Upper lobe of left lung (tissue), 6 donors: ENCODE measurements around the gene BABAM2. TPM values are rescaled to one million over a fixed set of nuclear protein-coding genes. Genes with fewer than 3 reads are reported as not detected.

Experiments
- ATAC-seq, 2 donors: fragments of 200-7000 bp; cut with Tn5 transposase; one replicate each; pipeline ENCODE4 v1.9.1; 2022; ENCODE audit warnings: mild to moderate bottlenecking in 2 of 2, moderate library complexity in 2 of 2; ENCODE audit not compliant: low FRiP score in 2 of 2
- DNase-seq, 2 donors: peaks; one replicate each; pipeline ENCODE4 v3.0.0-alpha.2; 2019 to 2020
- H3K27ac ChIP-seq, 4 donors: fragments of 200-600 bp; sonication (generic); one replicate each; pipeline ENCODE4 v1.5.1; 2016 to 2019
- H3K27me3 ChIP-seq, 4 donors: fragments of 200-600 bp; sonication (generic); one replicate each; pipeline ENCODE4 v1.5.1; 2017 to 2019
- H3K36me3 ChIP-seq, 4 donors: fragments of 200-600 bp; sonication (generic); one replicate each; pipeline ENCODE4 v1.5.1; 2016 to 2019
- H3K4me1 ChIP-seq, 4 donors: fragments of 200-600 bp; sonication (generic); one replicate each; pipeline ENCODE4 v1.5.1; 2018 to 2019
- H3K4me3 ChIP-seq, 4 donors: fragments of 200-600 bp; sonication (generic); one replicate each; pipeline ENCODE4 v1.5.1; 2017 to 2019; ENCODE audit warnings: mild to moderate bottlenecking in 2 of 4, moderate library complexity in 1 of 4
- H3K9me3 ChIP-seq, 4 donors: fragments of 200-600 bp; sonication (generic); one replicate each; pipeline ENCODE4 v1.5.1; 2018 to 2019
- CTCF ChIP-seq, 6 experiments: fragments of 450-650 bp in 4 of 6; fragments of 200-600 bp in 2 of 6; sonication (generic) in 2 of 6; IDR thresholded peaks; one replicate each; pipeline ENCODE4 v1.5.1; 2016 to 2019; ENCODE audit warnings: antibody characterized with exemption in 6 of 6
- EP300 ChIP-seq, 4 donors: sonication (generic); formaldehyde crosslinking; IDR thresholded peaks; one replicate each; pipeline ENCODE4 v1.5.1; 2017; ENCODE audit warnings: antibody characterized with exemption in 4 of 4, control low read depth in 2 of 4
- POLR2A ChIP-seq, 4 donors: fragments of 450-650 bp; IDR thresholded peaks; one replicate each; pipeline ENCODE4 v1.5.1; 2016 to 2017; ENCODE audit warnings: antibody characterized with exemption in 4 of 4, mild to moderate bottlenecking in 2 of 4
- POLR2AphosphoS5 ChIP-seq, 2 donors: sonication (generic); formaldehyde crosslinking; IDR thresholded peaks; one replicate each; pipeline ENCODE4 v1.5.1; 2017; ENCODE audit warnings: antibody characterized with exemption in 2 of 2
- WGBS, 2 donors: methylation state at CpG; one replicate each; pipeline ENCODE4 v1.1.5; 2017 to 2018; 5-methylcytosine and 5-hydroxymethylcytosine counted together
- total RNA-seq, 6 donors: library from RNA; depleted of rRNA in 4 of 6; stranded (reverse); fragments of >200 nt in 4 of 6; gene quantifications; one replicate each; pipeline versions ENCODE4 v1.1.0 to v1.2.1, GENCODE V29; 2016 to 2021
- donor health status: DM: no; HTN: no; CAD: no; lungs with moderate emphysema.
- donor health status: DM: no; HTN: yes; CAD: no; lungs with severe emphysema.

BABAM2 gene
- total RNA-seq, 6 donors from 2014 or later, result 23.0 to 44.0 (median 38.2) TPM

- peaks cover 29 to 40% (median 33%) of the 10 kb centered on the region in 4 donors for H3K4me1 ChIP-seq
- no peaks in the 10 kb centered on the region for H3K36me3 ChIP-seq
- no peaks in the 10 kb centered on the region for H3K9me3 ChIP-seq
- 88 to 90% methylated on average over 14 to 19 of the region's 19 CpGs for WGBS, 2 donors
- H3K27me3 ChIP-seq, result no peaks in the 10 kb centered on the region
- TF ChIP-seq POLR2A (IDR thresholded peaks at IDR 0.05) (no peak), POLR2AphosphoS5 (IDR thresholded peaks at IDR 0.05) (no peak), EP300 (IDR thresholded peaks at IDR 0.05) (no peak), CTCF (IDR thresholded peaks at IDR 0.05) (no peak)
- no peak overlapping the region for H3K4me3 ChIP-seq
- peak overlapping the region in 2 of 4 donors; percentile 72 to 80 for H3K27ac ChIP-seq
- ATAC-seq (no peak), DNase-seq (no peak)
These were observed 467.6 kb downstream of the BABAM2 start for GRCh38 chr2:28357948-28358667.

- WGBS, 2 donors, result 82 to 89% methylated on average over 3 to 7 of the region's 7 CpGs
- DNase-seq, result no peak
- Histone ChIP-seq H3K36me3 (no peaks in the 10 kb centered on the region), H3K4me1 (peaks cover 29 to 40% (median 33%) of the 10 kb centered on the region in 4 donors), H3K4me3 (no peak overlapping the region), H3K27ac (peak overlapping the region; percentile 43 to 80 (median 58)), H3K9me3 (no peaks in the 10 kb centered on the region), H3K27me3 (no peaks in the 10 kb centered on the region)
- ATAC-seq, result no peak
- TF ChIP-seq EP300 (IDR thresholded peaks at IDR 0.05) (no peak), POLR2A (IDR thresholded peaks at IDR 0.05) (no peak), CTCF (IDR thresholded peaks at IDR 0.05) (no peak), POLR2AphosphoS5 (IDR thresholded peaks at IDR 0.05) (no peak)
These were observed 468.2 kb downstream of the BABAM2 start for GRCh38 chr2:28358668-28359201.

DNA sequence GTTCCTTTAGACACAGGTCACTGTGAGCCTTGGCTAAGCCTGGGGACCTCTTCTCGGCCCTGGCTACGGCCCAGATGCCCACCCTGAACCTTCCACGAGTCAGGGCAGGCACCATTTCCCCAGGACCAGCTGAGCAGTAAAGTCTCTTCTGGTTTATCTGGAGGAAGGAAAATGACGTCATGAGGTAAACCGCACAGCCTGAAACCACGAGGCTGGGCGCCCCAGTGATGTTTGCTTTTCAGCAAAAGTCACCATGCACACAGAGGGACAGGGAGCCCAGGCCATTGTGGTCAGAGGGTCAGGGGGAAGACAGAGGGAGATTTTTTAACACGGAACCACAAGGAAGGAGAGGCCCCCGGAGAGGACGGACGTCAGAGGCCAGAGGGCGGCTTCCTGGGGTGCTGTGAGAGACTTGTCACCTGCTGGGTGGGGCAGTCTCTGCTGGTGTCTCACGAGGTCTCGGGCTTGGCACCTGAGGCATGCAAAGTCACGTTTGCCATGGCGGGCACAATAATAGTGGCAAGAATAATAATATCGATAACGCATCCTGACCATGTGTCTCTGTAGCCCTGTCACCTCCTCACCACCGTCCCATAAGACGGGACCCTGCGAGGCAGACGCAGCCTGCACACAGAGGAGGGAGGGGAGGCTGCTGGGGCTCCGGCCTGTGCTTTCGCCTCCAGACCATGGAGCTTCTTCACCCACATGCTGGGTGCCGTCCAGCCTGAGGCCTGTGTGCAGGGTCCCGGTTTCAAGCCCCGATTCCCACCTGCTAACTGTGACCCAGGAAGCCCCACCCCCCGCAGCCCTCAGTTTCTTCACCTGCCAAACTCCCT, 468.9 kb downstream of the BABAM2 start:
- Histone ChIP-seq H3K9me3 (no peaks in the 10 kb centered on the region), H3K4me1 (peaks cover 29 to 40% (median 33%) of the 10 kb centered on the region in 4 donors), H3K4me3 (no peak overlapping the region), H3K27ac (peak overlapping the region; percentile 43 to 80 (median 58)), H3K27me3 (no peaks in the 10 kb centered on the region), H3K36me3 (no peaks in the 10 kb centered on the region)
- DNase-seq (peak in 1 of 2 donors; percentile 85), ATAC-seq (peak; percentile 59 to 60)
- 60 to 70% methylated on average over 21 to 28 of the region's 28 CpGs for WGBS, 2 donors
- TF ChIP-seq CTCF (IDR thresholded peaks at IDR 0.05) (no peak), POLR2AphosphoS5 (IDR thresholded peaks at IDR 0.05) (peak in 1 of 2 donors; percentile 66), POLR2A (IDR thresholded peaks at IDR 0.05) (peak in 1 of 4 donors; percentile 23), EP300 (IDR thresholded peaks at IDR 0.05) (peak in 3 of 4 donors; percentile 7 to 35 (median 26))

- Histone ChIP-seq H3K27me3 (no peaks in the 10 kb centered on the region), H3K4me1 (peaks cover 31 to 40% (median 33%) of the 10 kb centered on the region in 4 donors), H3K27ac (peak overlapping the region; percentile 43 to 80 (median 58)), H3K4me3 (no peak overlapping the region), H3K9me3 (no peaks in the 10 kb centered on the region), H3K36me3 (no peaks in the 10 kb centered on the region)
- 80 to 83% methylated on average over 16 of the region's 16 CpGs for WGBS, 2 donors
- peak in 1 of 2 donors; percentile 48 for DNase-seq
- TF ChIP-seq POLR2A (IDR thresholded peaks at IDR 0.05) (peak in 1 of 4 donors; percentile 35), EP300 (IDR thresholded peaks at IDR 0.05) (no peak)
- ATAC-seq, result no peak
These were observed 469.7 kb downstream of the BABAM2 start for GRCh38 chr2:28360058-28360717.
